Kidney capillary endothelial cell (primary cell): ENCODE results near the gene CHAT.
A peak's percentile ranks its signal among the peaks of the same experiment; 100 is the strongest.

Source experiments
- DNase-seq: peaks from one replicate; pipeline ENCODE4 v3.0.0-alpha.2; 2018; ENCODE audit warnings: low spot score

CHAT gene

GRCh38 chr10:49613882-49614241, at the start of gene CHAT:
TSS of gene CHAT (plus strand) at chr10:49614037. CDS start at chr10:49614190, 153 bp downstream.
- no peak for DNase-seq

- DNase-seq, result no peak
Measured at GRCh38 chr10:49564461-49565009, 49.3 kb upstream of the CHAT start.

GRCh38 chr10:49567810-49568209, 46.0 kb upstream of the CHAT start:
- no peak for DNase-seq

GRCh38 chr10:49568235-49568634, 45.6 kb upstream of the CHAT start:
- no peak for DNase-seq

GRCh38 chr10:49569031-49569631, 44.7 kb upstream of the CHAT start:
- no peak for DNase-seq

GRCh38 chr10:49571388-49571787, 42.4 kb upstream of the CHAT start:
- DNase-seq, result no peak

- DNase-seq, result no peak
Measured at GRCh38 chr10:49572594-49573114, 41.2 kb upstream of the CHAT start.

GRCh38 chr10:49575489-49576072, 38.3 kb upstream of the CHAT start:
- DNase-seq, result no peak

GRCh38 chr10:49577182-49577925, 36.5 kb upstream of the CHAT start:
- DNase-seq, result no peak

GRCh38 chr10:49578392-49578791, 35.4 kb upstream of the CHAT start:
- no peak for DNase-seq

- DNase-seq, result no peak
Measured at GRCh38 chr10:49579621-49580020, 34.2 kb upstream of the CHAT start.

- DNase-seq, result no peak
Measured at GRCh38 chr10:49585387-49585786, 28.4 kb upstream of the CHAT start.

- DNase-seq, result no peak
Measured at GRCh38 chr10:49587981-49588380, 25.9 kb upstream of the CHAT start.

- peak; percentile 43 for DNase-seq
Measured at GRCh38 chr10:49592726-49593563, 20.9 kb upstream of the CHAT start.

GRCh38 chr10:49593564-49593875, 20.3 kb upstream of the CHAT start:
- no peak for DNase-seq

GRCh38 chr10:49593998-49594397, 19.8 kb upstream of the CHAT start:
- no peak for DNase-seq

- peak; percentile 62 for DNase-seq
Measured at GRCh38 chr10:49594594-49594993, 19.2 kb upstream of the CHAT start.

- DNase-seq, result no peak
Measured at GRCh38 chr10:49595003-49595712, 18.7 kb upstream of the CHAT start.

- DNase-seq, result no peak
Measured at GRCh38 chr10:49595713-49596492, 17.9 kb upstream of the CHAT start.

GRCh38 chr10:49596493-49596809, 17.4 kb upstream of the CHAT start:
- no peak for DNase-seq

GRCh38 chr10:49596836-49597235, 17.0 kb upstream of the CHAT start:
- DNase-seq, result no peak
